Measurements from ENCODE around the gene RPP38. TPM values are rescaled to one million over a fixed set of nuclear protein-coding genes. Genes with fewer than 3 reads are reported as not detected.

The RPP38 gene
- total and polyA plus RNA-seq, 2 of the 8 experiments (the other 6 are each of a cell fraction or from before 2014, with no cell fraction given) = 20.8 to 23.3 TPM

- H4K20me1 ChIP-seq (replicated peaks in 1 of 2; ENCODE audit: control insufficient read depth in 1 of 2, insufficient read depth in 2 of 2, low read length in 2 of 2) = no peaks in the 10 kb centered on the region
Observed at GRCh38 chr10:15072358-15072757, 24.8 kb upstream of the RPP38 start.

More at GRCh38 chr10:15072358-15072757, 24.8 kb upstream of the RPP38 start:
- no peak overlapping the region for H3K4me3 ChIP-seq (ENCODE audit: extremely low read depth in 1 of 4, insufficient read depth in 2 of 4, low read depth in 3 of 4, low read length in 4 of 4)
- ChIA-PET CTCF (ENCODE audit: partially characterized antibody) (no interaction called here), POLR2A (ENCODE audit: partially characterized antibody) (interaction anchor here (1.2 kb wide), 1 partner anchor 9 kb away, joined by 3 read pairs; no protein-coding TSS in a partner anchor)
- FAIRE-seq (no peak), DNase-seq (ENCODE audit: low read depth in 1 of 2, low spot score in 2 of 2) (no peak)
- H3K4me1 ChIP-seq (replicated peaks in 1 of 4; ENCODE audit: control insufficient read depth in 3 of 4, insufficient read depth in 4 of 4, low read length in 3 of 4) = no peaks in the 10 kb centered on the region
- no peak overlapping the region for H4K91ac ChIP-seq (replicated peaks; ENCODE audit: insufficient read length, low read length)
- H3K36me3 ChIP-seq (ENCODE audit: control insufficient read depth in 2 of 4, insufficient read depth in 4 of 4, low read length in 3 of 4) = peaks cover 0 to 9% (median 3%) of the 10 kb centered on the region in 4 experiments; a peak in 4 of 8 replicates
- no peak overlapping the region for H2BK15ac ChIP-seq (ENCODE audit: low read length)
- H4K5ac ChIP-seq (ENCODE audit: insufficient read length, low read depth, low read length) = no peak overlapping the region
- H3K4me2 ChIP-seq (ENCODE audit: insufficient read depth in 1 of 2, low read depth in 2 of 2, low read length in 2 of 2) = no peak overlapping the region
- H2AK5ac ChIP-seq (ENCODE audit: low read depth, low read length) = no peak overlapping the region
- H3K79me1 ChIP-seq (ENCODE audit: low read depth, low read length) = no peaks in the 10 kb centered on the region
- H3K14ac ChIP-seq (ENCODE audit: insufficient read length) = no peak overlapping the region
- no peak overlapping the region for H3K23ac ChIP-seq (ENCODE audit: insufficient read length)
- H3K4ac ChIP-seq (replicated peaks; ENCODE audit: insufficient read length, low read depth, low read length) = no peak overlapping the region
- peaks cover 18 to 23% of the 10 kb centered on the region in 2 experiments for H3K9me3 ChIP-seq (ENCODE audit: insufficient read depth in 2 of 2, low read depth in 1 of 2, low read length in 1 of 2)
- H3K27ac ChIP-seq (ENCODE audit: low read depth, low read length) = no peak overlapping the region
- no peak overlapping the region for H2BK5ac ChIP-seq (ENCODE audit: low read depth, low read length)
- no peak overlapping the region for H3K56ac ChIP-seq (replicated peaks; ENCODE audit: insufficient read length, low read depth, low read length)
- no peak overlapping the region for H2BK120ac ChIP-seq (replicated peaks; ENCODE audit: low read depth, low read length)
- no peaks in the 10 kb centered on the region for H3K27me3 ChIP-seq (replicated peaks in 1 of 4; ENCODE audit: control insufficient read depth in 3 of 4, extremely low read depth in 1 of 4, insufficient read depth in 3 of 4, low read length in 3 of 4)
- H2AFZ ChIP-seq (ENCODE audit: low read length) = no peak overlapping the region
- no peak overlapping the region for H3K9ac ChIP-seq (replicated peaks in 1 of 4; ENCODE audit: extremely low read depth in 1 of 4, low read depth in 3 of 4, low read length in 3 of 4)
- no peak overlapping the region for H2BK20ac ChIP-seq (ENCODE audit: low read length)
- no peaks in the 10 kb centered on the region for H3K79me2 ChIP-seq (ENCODE audit: control insufficient read depth in 1 of 2, insufficient read depth in 2 of 2, low read length in 2 of 2)
- no peak overlapping the region for H3K18ac ChIP-seq (ENCODE audit: extremely low read depth, low read length)
- no peaks in the 10 kb centered on the region for H3K23me2 ChIP-seq (ENCODE audit: low read depth, low read length)
- no peak overlapping the region for H2BK12ac ChIP-seq (ENCODE audit: low read depth, low read length)
- WGBS, 2 experiments (ENCODE audit: extremely low coverage in 1 of 2, insufficient coverage in 1 of 2, insufficient read length in 1 of 2, insufficient replicate concordance in 2 of 2, low coverage in 1 of 2, low lambda C conversion rate in 2 of 2, missing lambda C conversion rate in 1 of 2) = 96% methylated on average over 5 of the region's 5 CpGs; no CpG with 5 or more reads in 1 of the 2 experiments
- no peak for TF ChIP-seq MAFK (IDR thresholded peaks at IDR 0.05; ENCODE audit: low read depth, low read length)
- TF ChIP-seq CBX5 (IDR thresholded peaks at IDR 0.05; ENCODE audit: low read depth, low read length) = no peak
- TF ChIP-seq CTBP2 (IDR thresholded peaks at IDR 0.05; ENCODE audit: borderline replicate concordance, insufficient read depth, insufficient read length, low read length) = no peak
- no peak for TF ChIP-seq HDAC6 (IDR thresholded peaks at IDR 0.05; ENCODE audit: low read depth, low read length)
- no peak for TF ChIP-seq TCF12 (IDR thresholded peaks at IDR 0.05; ENCODE audit: low read depth, low read length)
- no peak for TF ChIP-seq JUN (IDR thresholded peaks at IDR 0.05; ENCODE audit: low read depth, low read length)
- TF ChIP-seq RNF2 (IDR thresholded peaks at IDR 0.05; ENCODE audit: borderline replicate concordance, low read depth, low read length, missing control alignments, poor library complexity, severe bottlenecking) = no peak
- no peak for TF ChIP-seq CHD1 (IDR thresholded peaks at IDR 0.05; ENCODE audit: low read depth, low read length)
- TF ChIP-seq MAX (IDR thresholded peaks at IDR 0.05) = no peak
- TF ChIP-seq BRCA1 (IDR thresholded peaks at IDR 0.05; ENCODE audit: low read depth, low read length) = no peak
- no peak for TF ChIP-seq CBX8 (IDR thresholded peaks at IDR 0.05; ENCODE audit: borderline replicate concordance, low read depth, low read length)
- no peak overlapping the region for H4K8ac ChIP-seq (ENCODE audit: extremely low read depth, insufficient read depth, low read length)
